HG02973 (cell line): ENCODE data around the gene TAS2R14.

Experiments used
- ATAC-seq: cut with Tn5 transposase; IDR thresholded peaks from one replicate; pipeline ENCODE4 v1.9.1; 2021; ENCODE audit warnings: moderate library complexity; ENCODE audit not compliant: unreplicated experiment

TAS2R14 gene

GRCh38 chr12:10909462-10909861, 29.6 kb downstream of the TAS2R14 start, which contains the start of gene TAS2R13:
Gene TAS2R13 (minus strand): TSS chr12:10909562. CDS start chr12:10909298, 264 bp downstream.
- ATAC-seq: no peak

GRCh38 chr12:10904686-10905085, 34.4 kb downstream of the TAS2R14 start:
- ATAC-seq: no peak

GRCh38 chr12:10901427-10901826, 37.6 kb downstream of the TAS2R14 start:
- ATAC-seq: no peak

- ATAC-seq: no peak
Observed at GRCh38 chr12:10900972-10901371, 38.1 kb downstream of the TAS2R14 start.

GRCh38 chr12:10900530-10900929, 38.5 kb downstream of the TAS2R14 start:
- ATAC-seq: no peak

- no peak for ATAC-seq
Observed at GRCh38 chr12:10896854-10897253, 42.2 kb downstream of the TAS2R14 start.

- ATAC-seq: no peak
Observed at GRCh38 chr12:10891937-10892336, 47.1 kb downstream of the TAS2R14 start.

- ATAC-seq: no peak
Observed at GRCh38 chr12:10889226-10889625, 49.8 kb downstream of the TAS2R14 start.
